ENCODE measurements around the gene MT3.

Gene MT3

DNA sequence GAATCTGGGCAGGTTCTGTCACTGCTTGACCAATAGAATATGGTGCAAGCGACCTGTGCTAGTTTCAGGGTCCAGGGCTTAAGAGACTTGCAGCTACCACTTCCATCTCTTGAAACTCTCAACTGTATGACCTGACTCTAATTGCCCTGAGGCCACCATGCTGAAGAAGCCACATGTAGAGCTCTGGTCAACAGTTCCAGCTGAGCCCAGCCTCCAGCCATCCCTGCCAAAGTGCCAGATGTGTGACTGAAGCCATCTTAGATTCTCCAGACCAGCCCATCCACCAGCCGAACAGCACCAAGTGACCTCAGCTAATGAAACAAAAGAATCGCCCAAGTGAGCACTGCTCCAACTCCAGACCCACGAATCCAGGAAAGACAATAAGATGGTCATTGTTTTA lies 15.6 kb downstream of the MT3 start:
- Histone ChIP-seq H3K27me3 (ENCODE audit: insufficient read depth, low read length) (peaks cover 58% of the 10 kb centered on the region), H3K9me3 (ENCODE audit: insufficient read depth, low read depth, low read length) (no peaks in the 10 kb centered on the region)
- 92% methylated on average over 4 of the region's 4 CpGs for WGBS

DNA sequence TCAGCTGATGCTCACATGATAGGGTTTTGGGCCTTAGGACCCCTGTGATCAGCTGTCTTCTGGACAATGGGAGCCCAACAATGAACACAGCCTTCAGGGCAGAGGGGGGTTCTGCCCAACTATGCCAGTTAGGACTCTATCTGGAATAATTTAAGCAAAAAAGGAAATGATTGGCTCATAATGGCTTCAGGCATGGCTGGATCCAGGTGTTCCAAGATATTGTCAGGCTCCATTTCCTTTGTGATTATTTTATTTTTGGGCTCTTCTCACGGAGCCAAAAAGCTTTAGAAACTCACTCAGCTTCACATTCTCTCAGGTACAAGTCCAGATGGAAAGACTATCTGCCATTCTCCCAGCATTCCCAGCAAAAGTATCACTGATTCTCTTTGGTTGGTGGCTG lies 16.1 kb downstream of the MT3 start:
- H3K36me3 ChIP-seq (ENCODE audit: insufficient read depth, low read length) = no peaks in the 10 kb centered on the region
- no peak overlapping the region for H3K9ac ChIP-seq (ENCODE audit: low read depth, low read length)
- H3K27ac ChIP-seq (ENCODE audit: low read depth, low read length) = no peak overlapping the region
- WGBS = 80% methylated on average over 1 of the region's 1 CpG
- no peak overlapping the region for H3K4me3 ChIP-seq (ENCODE audit: low read length)
- peaks cover 61% of the 10 kb centered on the region for H3K27me3 ChIP-seq (ENCODE audit: insufficient read depth, low read length)
- H3K9me3 ChIP-seq (ENCODE audit: insufficient read depth, low read depth, low read length) = no peaks in the 10 kb centered on the region
- peaks cover 16% of the 10 kb centered on the region for H3K4me1 ChIP-seq (ENCODE audit: insufficient read depth, low read length)

More for the DNA sequence above, 15.6 kb downstream of the MT3 start:
- Histone ChIP-seq H3K27ac (ENCODE audit: low read depth, low read length) (no peak overlapping the region), H3K4me1 (ENCODE audit: insufficient read depth, low read length) (peaks cover 11% of the 10 kb centered on the region), H3K9ac (ENCODE audit: low read depth, low read length) (no peak overlapping the region), H3K36me3 (ENCODE audit: insufficient read depth, low read length) (no peaks in the 10 kb centered on the region), H3K4me3 (ENCODE audit: low read length) (no peak overlapping the region)

DNA sequence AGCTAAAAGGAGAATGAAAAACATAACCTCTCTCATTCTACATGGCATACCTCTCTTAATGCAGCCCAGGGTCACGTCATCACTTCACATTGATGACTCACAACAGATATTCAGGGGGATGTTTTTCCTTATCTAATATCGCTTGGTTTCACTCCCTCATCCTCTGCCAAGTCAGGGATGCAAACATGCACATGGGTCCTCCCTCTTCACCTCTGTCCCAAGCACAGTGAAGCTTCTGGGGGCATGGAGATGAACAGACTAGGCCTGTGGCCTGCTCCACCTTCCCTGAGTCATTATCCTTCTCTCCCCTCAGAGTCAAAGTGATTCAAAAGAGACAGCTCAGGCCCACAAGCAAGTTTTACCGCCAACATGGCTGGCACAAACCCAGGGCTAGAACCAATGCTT lies 16.7 kb downstream of the MT3 start:
- Histone ChIP-seq H3K9me3 (ENCODE audit: insufficient read depth, low read depth, low read length) (no peaks in the 10 kb centered on the region), H3K9ac (ENCODE audit: low read depth, low read length) (no peak overlapping the region), H3K4me3 (ENCODE audit: low read length) (no peak overlapping the region), H3K36me3 (ENCODE audit: insufficient read depth, low read length) (no peaks in the 10 kb centered on the region), H3K27me3 (ENCODE audit: insufficient read depth, low read length) (peaks cover 67% of the 10 kb centered on the region), H3K4me1 (ENCODE audit: insufficient read depth, low read length) (peaks cover 18% of the 10 kb centered on the region), H3K27ac (ENCODE audit: low read depth, low read length) (no peak overlapping the region)
- 88% methylated on average over 3 of the region's 3 CpGs for WGBS

DNA sequence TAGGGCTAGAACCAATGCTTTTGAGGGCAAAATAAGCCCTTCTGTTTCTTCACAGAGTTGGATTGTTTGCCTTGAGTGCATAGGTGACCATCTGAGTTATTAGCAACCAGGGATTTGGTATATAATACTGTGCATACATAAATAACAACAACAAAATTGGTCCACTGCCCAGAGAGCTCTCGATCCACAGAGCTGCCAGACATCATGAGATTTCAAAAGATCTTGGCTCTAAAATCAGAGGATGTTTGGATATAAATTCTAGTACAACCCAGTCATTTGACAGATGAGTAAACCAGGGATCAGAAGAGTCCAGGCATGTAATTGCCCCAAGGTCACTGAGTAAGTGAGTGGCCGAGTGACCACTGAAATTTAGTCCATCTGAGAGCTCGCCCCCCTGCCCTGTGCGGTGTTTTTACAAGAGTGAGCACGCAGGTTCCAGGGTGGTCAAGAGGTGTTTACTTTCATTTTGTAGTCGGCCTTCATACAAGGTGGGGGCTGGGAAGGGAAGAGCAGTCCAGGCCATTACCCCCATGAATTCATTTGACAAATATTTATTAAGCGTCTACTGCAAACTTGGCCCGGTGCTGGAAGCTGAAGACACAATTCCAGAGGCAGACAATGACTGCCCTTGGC lies 17.3 kb downstream of the MT3 start:
- Histone ChIP-seq H3K4me1 (ENCODE audit: insufficient read depth, low read length) (peaks cover 18% of the 10 kb centered on the region), H3K9ac (ENCODE audit: low read depth, low read length) (no peak overlapping the region), H3K9me3 (ENCODE audit: insufficient read depth, low read depth, low read length) (no peaks in the 10 kb centered on the region), H3K36me3 (ENCODE audit: insufficient read depth, low read length) (no peaks in the 10 kb centered on the region), H3K27ac (ENCODE audit: low read depth, low read length) (no peak overlapping the region), H3K27me3 (ENCODE audit: insufficient read depth, low read length) (peaks cover 72% of the 10 kb centered on the region), H3K4me3 (ENCODE audit: low read length) (no peak overlapping the region)
- 87% methylated on average over 8 of the region's 8 CpGs for WGBS

DNA sequence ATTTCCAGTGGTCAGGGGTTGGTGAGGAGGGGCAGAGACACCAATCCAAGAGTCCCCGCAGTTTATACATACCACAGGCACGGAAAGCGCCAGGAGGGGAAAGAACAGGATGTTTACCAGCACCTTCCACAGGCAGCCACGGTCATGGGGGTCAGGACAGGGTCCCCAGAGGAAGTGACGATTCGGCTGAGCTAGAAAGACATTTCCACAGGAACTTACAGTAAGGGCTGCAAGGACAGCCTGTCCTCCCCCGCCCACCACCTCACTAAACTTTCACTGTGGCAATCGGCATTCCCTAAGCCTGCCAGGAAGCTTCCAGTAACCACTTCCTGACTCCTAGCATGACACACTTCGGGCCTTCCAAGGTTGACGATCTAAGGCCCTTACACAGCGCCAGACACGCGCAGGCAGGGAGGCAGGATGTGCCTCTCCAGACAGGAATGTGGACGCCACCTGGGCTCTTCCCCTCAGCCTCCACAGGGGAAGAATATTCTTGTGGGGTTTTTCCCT lies 17.8 kb downstream of the MT3 start:
- Histone ChIP-seq H3K4me3 (ENCODE audit: low read length) (no peak overlapping the region), H3K27ac (ENCODE audit: low read depth, low read length) (no peak overlapping the region), H3K27me3 (ENCODE audit: insufficient read depth, low read length) (peaks cover 75% of the 10 kb centered on the region), H3K9me3 (ENCODE audit: insufficient read depth, low read depth, low read length) (no peaks in the 10 kb centered on the region), H3K9ac (ENCODE audit: low read depth, low read length) (no peak overlapping the region), H3K36me3 (ENCODE audit: insufficient read depth, low read length) (no peaks in the 10 kb centered on the region), H3K4me1 (ENCODE audit: insufficient read depth, low read length) (peaks cover 18% of the 10 kb centered on the region)
- 71% methylated on average over 14 of the region's 14 CpGs for WGBS

DNA sequence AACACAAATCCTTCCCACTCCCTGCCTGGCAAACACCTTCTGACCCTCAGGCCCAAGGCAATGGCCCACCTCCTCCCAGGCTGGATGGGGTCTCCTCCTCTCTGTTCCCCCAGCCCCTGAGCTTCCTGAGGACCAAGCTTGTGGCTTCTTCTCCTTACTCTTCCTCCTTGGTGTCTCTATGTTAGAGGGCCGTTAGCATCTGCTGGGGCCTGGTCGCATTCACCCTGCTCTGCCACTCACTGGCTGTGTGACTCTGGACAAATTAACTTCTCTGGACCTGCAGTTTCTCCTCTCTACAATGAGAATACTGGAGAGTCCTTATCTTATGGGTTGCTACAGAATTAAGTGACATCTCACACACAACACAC lies 18.3 kb downstream of the MT3 start:
- H3K27ac ChIP-seq (ENCODE audit: low read depth, low read length) = no peak overlapping the region
- no peaks in the 10 kb centered on the region for H3K36me3 ChIP-seq (ENCODE audit: insufficient read depth, low read length)
- no peaks in the 10 kb centered on the region for H3K9me3 ChIP-seq (ENCODE audit: insufficient read depth, low read depth, low read length)
- H3K27me3 ChIP-seq (ENCODE audit: insufficient read depth, low read length) = peaks cover 79% of the 10 kb centered on the region
- 68% methylated on average over 2 of the region's 2 CpGs for WGBS
- peak overlapping the region; percentile 53 for H3K4me3 ChIP-seq (ENCODE audit: low read length)
- H3K4me1 ChIP-seq (ENCODE audit: insufficient read depth, low read length) = peaks cover 18% of the 10 kb centered on the region
- no peak overlapping the region for H3K9ac ChIP-seq (ENCODE audit: low read depth, low read length)

DNA sequence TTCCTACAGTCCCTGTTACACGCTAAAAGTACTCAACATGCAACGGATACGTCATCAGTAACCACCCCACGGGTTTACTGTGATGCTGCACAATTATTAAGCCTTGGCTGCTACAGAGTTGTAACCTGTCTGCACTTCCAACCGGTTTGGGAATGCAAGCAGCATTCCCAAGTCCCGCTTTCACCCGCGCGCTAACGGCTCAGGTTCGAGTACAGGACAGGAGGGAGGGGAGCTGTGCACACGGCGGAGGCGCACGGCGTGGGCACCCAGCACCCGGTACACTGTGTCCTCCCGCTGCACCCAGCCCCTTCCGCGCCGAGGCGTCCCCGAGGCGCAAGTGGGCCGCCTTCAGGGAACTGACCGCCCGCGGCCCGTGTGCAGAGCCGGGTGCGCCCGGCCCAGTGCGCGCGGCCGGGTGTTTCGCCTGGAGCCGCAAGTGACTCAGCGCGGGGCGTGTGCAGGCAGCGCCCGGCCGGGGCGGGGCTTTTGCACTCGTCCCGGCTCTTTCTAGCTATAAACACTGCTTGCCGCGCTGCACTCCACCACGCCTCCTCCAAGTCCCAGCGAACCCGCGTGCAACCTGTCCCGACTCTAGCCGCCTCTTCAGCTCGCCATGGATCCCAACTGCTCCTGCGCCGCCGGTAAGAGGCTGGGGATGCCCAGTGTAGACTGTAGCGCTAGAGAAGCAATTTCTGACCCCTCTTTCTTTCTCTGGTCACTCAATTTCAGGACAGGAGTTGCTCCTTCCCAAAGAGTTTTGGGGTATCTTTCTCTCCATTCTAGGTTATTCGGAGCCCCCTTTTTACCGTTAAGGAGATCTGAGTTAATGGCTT lies 18.9 kb downstream of the MT3 start, which contains the start of gene MT2A:
Gene MT2A (plus strand): TSS at position 542 of the 833 bp plus-strand sequence. CDS start 72 bp downstream, at position 614.
- Histone ChIP-seq H3K4me1 (ENCODE audit: insufficient read depth, low read length) (peaks cover 18% of the 10 kb centered on the region), H3K27me3 (ENCODE audit: insufficient read depth, low read length) (peaks cover 85% of the 10 kb centered on the region), H3K36me3 (ENCODE audit: insufficient read depth, low read length) (no peaks in the 10 kb centered on the region), H3K27ac (ENCODE audit: low read depth, low read length) (no peak within 1 kb of the TSS), H3K4me3 (ENCODE audit: low read length) (peak within 1 kb of the TSS; percentile 53), H3K9ac (ENCODE audit: low read depth, low read length) (peak within 1 kb of the TSS; percentile 18; the same call in 1 of the 2 replicates), H3K9me3 (ENCODE audit: insufficient read depth, low read depth, low read length) (no peaks in the 10 kb centered on the region)
- WGBS = 6% methylated on average over 62 of the region's 62 CpGs

DNA sequence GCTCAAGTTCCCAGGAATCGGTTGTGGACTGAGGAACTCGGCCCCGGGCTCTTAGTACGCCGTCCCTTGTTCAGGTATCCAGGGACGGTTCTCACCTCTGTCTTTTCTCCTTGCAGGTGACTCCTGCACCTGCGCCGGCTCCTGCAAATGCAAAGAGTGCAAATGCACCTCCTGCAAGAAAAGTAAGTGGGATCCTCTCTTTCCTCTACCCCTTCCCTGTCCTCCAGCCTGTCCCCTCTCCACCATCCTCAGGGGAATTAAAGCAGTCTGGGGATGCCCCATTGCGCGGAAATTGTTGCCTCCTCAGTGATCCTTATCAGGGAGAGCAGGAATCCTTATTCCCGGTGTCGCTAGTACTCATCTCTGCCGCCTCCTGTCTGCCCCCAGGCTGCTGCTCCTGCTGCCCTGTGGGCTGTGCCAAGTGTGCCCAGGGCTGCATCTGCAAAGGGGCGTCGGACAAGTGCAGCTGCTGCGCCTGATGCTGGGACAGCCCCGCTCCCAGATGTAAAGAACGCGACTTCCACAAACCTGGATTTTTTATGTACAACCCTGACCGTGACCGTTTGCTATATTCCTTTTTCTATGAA lies 19.6 kb downstream of the MT3 start:
- WGBS = 3% methylated on average over 19 of the region's 21 CpGs
- H3K9me3 ChIP-seq (ENCODE audit: insufficient read depth, low read depth, low read length) = no peaks in the 10 kb centered on the region
- H3K36me3 ChIP-seq (ENCODE audit: insufficient read depth, low read length) = no peaks in the 10 kb centered on the region
- H3K27ac ChIP-seq (ENCODE audit: low read depth, low read length) = no peak overlapping the region
- peak overlapping the region; percentile 53 for H3K4me3 ChIP-seq (ENCODE audit: low read length)
- no peak overlapping the region for H3K9ac ChIP-seq (ENCODE audit: low read depth, low read length)
- peaks cover 92% of the 10 kb centered on the region for H3K27me3 ChIP-seq (ENCODE audit: insufficient read depth, low read length)
- H3K4me1 ChIP-seq (ENCODE audit: insufficient read depth, low read length) = peaks cover 18% of the 10 kb centered on the region

DNA sequence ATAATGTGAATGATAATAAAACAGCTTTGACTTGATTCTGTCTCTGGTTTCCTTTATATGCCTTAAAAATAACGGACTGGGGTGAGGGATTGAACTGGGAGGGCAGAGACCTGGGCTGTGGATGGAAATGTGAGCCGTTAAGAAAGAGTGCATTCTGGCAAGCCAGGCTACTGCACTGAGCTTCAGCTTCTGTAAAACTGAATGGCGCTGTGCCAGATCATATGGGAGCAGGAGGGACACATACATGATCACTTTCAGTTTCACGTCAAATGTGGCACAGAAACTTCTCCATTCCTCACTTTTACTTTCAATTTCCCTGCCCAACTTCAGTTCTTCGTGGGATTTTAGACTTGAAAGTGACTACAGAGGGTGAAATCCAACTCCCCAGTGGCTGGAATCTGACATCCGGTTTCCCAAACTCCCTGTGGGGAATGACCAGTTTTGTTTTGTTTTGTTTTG lies 20.2 kb downstream of the MT3 start:
- Histone ChIP-seq H3K4me1 (ENCODE audit: insufficient read depth, low read length) (peaks cover 18% of the 10 kb centered on the region), H3K9ac (ENCODE audit: low read depth, low read length) (no peak overlapping the region), H3K4me3 (ENCODE audit: low read length) (peak overlapping the region; percentile 53; the same call in 1 of the 2 replicates), H3K36me3 (ENCODE audit: insufficient read depth, low read length) (no peaks in the 10 kb centered on the region), H3K9me3 (ENCODE audit: insufficient read depth, low read depth, low read length) (no peaks in the 10 kb centered on the region), H3K27me3 (ENCODE audit: insufficient read depth, low read length) (peaks cover 96% of the 10 kb centered on the region), H3K27ac (ENCODE audit: low read depth, low read length) (no peak overlapping the region)
- 5% methylated on average over 6 of the region's 6 CpGs for WGBS

DNA sequence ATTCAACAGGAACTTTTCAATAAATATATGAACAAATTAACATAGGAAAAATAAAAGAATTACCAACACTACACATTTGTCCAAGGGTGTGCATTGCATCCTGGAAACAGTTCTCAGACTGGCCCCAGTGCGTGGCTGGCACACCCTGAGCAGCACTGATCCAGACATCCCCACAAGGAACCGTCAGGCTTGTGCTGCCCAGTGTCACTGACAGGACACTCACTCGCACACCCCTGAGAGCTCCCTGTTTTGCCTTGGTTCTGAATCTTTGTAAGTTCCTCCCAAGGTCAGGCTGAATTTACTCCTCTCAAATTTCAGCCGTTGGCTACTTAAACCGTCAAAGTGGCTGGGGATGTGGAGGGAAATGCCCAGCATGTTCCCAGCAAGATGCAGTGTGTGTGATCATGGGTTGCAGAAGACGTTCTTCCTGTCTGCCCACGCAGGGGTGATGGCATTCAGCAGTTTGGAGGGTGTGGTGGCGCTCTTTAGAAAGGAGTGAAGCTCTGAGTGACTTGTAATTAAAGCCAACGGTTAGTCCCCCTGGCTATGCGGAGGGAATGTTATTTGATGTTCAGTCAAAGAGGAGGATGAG lies 20.8 kb downstream of the MT3 start:
- Histone ChIP-seq H3K9ac (ENCODE audit: low read depth, low read length) (no peak overlapping the region), H3K27ac (ENCODE audit: low read depth, low read length) (no peak overlapping the region), H3K4me3 (ENCODE audit: low read length) (no peak overlapping the region), H3K9me3 (ENCODE audit: insufficient read depth, low read depth, low read length) (no peaks in the 10 kb centered on the region), H3K4me1 (ENCODE audit: insufficient read depth, low read length) (peaks cover 18% of the 10 kb centered on the region), H3K27me3 (ENCODE audit: insufficient read depth, low read length) (peaks cover 99% of the 10 kb centered on the region), H3K36me3 (ENCODE audit: insufficient read depth, low read length) (no peaks in the 10 kb centered on the region)
- 23% methylated on average over 10 of the region's 10 CpGs for WGBS
